Activated T-cell treated with anti-CD3 and anti-CD28 coated beads, Interleukin-2, amount 50 U/mL, for 1 hour (primary cell): Measurements from ENCODE around the gene SKP1.
"Not testable (repeated sequence)": the region's sequence is repeated elsewhere in the genome, so short reads cannot be mapped to it uniquely, and the experiment has no call there.

Experiments used
- DNase-seq: peaks from one replicate; pipeline ENCODE4 v3.0.0-alpha.2; 2020

SKP1 gene

GRCh38 chr5:134176511-134177368, at the start of gene SKP1:
Gene SKP1, minus strand, starts transcription at chr5:134176950. Its CDS starts 2,928 bp downstream, at chr5:134174022.
- DNase-seq, result peak; percentile 94

GRCh38 chr5:134225780-134226440, 49.2 kb upstream of the SKP1 start, which contains the start of gene PPP2CA:
Gene PPP2CA, minus strand, starts transcription at chr5:134226073. Its CDS starts 212 bp downstream, at chr5:134225861.
- peak; percentile 100 for DNase-seq

- peak; percentile 67 for DNase-seq
Observed at GRCh38 chr5:134224888-134225779, 48.4 kb upstream of the SKP1 start.

- no peak for DNase-seq
Observed at GRCh38 chr5:134223406-134224248, 46.9 kb upstream of the SKP1 start.

- DNase-seq, result not testable (repeated sequence)
Observed at GRCh38 chr5:134221690-134222089, 44.9 kb upstream of the SKP1 start.

- no peak for DNase-seq
Observed at GRCh38 chr5:134215757-134216156, 39.0 kb upstream of the SKP1 start.

GRCh38 chr5:134211263-134212031, 34.7 kb upstream of the SKP1 start:
- not testable (repeated sequence) for DNase-seq

- no peak for DNase-seq
Observed at GRCh38 chr5:134209477-134210245, 32.9 kb upstream of the SKP1 start.

- no peak for DNase-seq
Observed at GRCh38 chr5:134207696-134208095, 30.9 kb upstream of the SKP1 start.

- DNase-seq, result no peak
Observed at GRCh38 chr5:134206627-134207160, 29.9 kb upstream of the SKP1 start.

GRCh38 chr5:134204575-134204974, 27.8 kb upstream of the SKP1 start:
- no peak for DNase-seq

GRCh38 chr5:134203630-134204029, 26.9 kb upstream of the SKP1 start:
- DNase-seq, result no peak

- no peak for DNase-seq
Observed at GRCh38 chr5:134195666-134196065, 18.9 kb upstream of the SKP1 start.

- DNase-seq, result no peak
Observed at GRCh38 chr5:134189031-134189430, 12.3 kb upstream of the SKP1 start.

GRCh38 chr5:134188092-134188491, 11.3 kb upstream of the SKP1 start:
- DNase-seq, result no peak

- DNase-seq, result peak; percentile 76
Observed at GRCh38 chr5:134184155-134185135, 7.7 kb upstream of the SKP1 start.

- no peak for DNase-seq
Observed at GRCh38 chr5:134183481-134183880, 6.7 kb upstream of the SKP1 start.

GRCh38 chr5:134178096-134178419, 1.3 kb upstream of the SKP1 start:
- DNase-seq, result no peak
